ENCODE measurements around the gene NRCAM.

The NRCAM gene

GRCh38 chr7:108329514-108329913, 126.7 kb downstream of the NRCAM start:
- TF ChIP-seq CTCF (conservative IDR thresholded peaks at IDR 0.05; ENCODE audit: low read length): no peak
- no peak overlapping the region for H3K4me3 ChIP-seq (ENCODE audit: low read length)
- no peak for DNase-seq (ENCODE audit: low read depth)

GRCh38 chr7:108328174-108328651, 128.0 kb downstream of the NRCAM start:
- no peak overlapping the region for H3K4me3 ChIP-seq (ENCODE audit: low read length)
- no peak for DNase-seq (ENCODE audit: low read depth)
- no peak for TF ChIP-seq CTCF (conservative IDR thresholded peaks at IDR 0.05; ENCODE audit: low read length)

- no peak overlapping the region for H3K4me3 ChIP-seq (ENCODE audit: low read length)
- DNase-seq (ENCODE audit: low read depth): no peak
- no peak for TF ChIP-seq CTCF (conservative IDR thresholded peaks at IDR 0.05; ENCODE audit: low read length)
Observed at GRCh38 chr7:108327353-108327752, 128.9 kb downstream of the NRCAM start.

GRCh38 chr7:108326938-108327337, 129.3 kb downstream of the NRCAM start:
- no peak for DNase-seq (ENCODE audit: low read depth)
- no peak for TF ChIP-seq CTCF (conservative IDR thresholded peaks at IDR 0.05; ENCODE audit: low read length)
- H3K4me3 ChIP-seq (ENCODE audit: low read length): no peak overlapping the region

GRCh38 chr7:108324053-108325038, 131.9 kb downstream of the NRCAM start:
- no peak overlapping the region for H3K4me3 ChIP-seq (ENCODE audit: low read length)
- no peak for TF ChIP-seq CTCF (conservative IDR thresholded peaks at IDR 0.05; ENCODE audit: low read length)
- no peak for DNase-seq (ENCODE audit: low read depth)

- H3K4me3 ChIP-seq (ENCODE audit: low read length): no peak overlapping the region
- no peak for DNase-seq (ENCODE audit: low read depth)
- no peak for TF ChIP-seq CTCF (conservative IDR thresholded peaks at IDR 0.05; ENCODE audit: low read length)
Observed at GRCh38 chr7:108322925-108323832, 133.1 kb downstream of the NRCAM start.
